ENCODE measurements around the gene QRICH2.

The QRICH2 gene

DNA sequence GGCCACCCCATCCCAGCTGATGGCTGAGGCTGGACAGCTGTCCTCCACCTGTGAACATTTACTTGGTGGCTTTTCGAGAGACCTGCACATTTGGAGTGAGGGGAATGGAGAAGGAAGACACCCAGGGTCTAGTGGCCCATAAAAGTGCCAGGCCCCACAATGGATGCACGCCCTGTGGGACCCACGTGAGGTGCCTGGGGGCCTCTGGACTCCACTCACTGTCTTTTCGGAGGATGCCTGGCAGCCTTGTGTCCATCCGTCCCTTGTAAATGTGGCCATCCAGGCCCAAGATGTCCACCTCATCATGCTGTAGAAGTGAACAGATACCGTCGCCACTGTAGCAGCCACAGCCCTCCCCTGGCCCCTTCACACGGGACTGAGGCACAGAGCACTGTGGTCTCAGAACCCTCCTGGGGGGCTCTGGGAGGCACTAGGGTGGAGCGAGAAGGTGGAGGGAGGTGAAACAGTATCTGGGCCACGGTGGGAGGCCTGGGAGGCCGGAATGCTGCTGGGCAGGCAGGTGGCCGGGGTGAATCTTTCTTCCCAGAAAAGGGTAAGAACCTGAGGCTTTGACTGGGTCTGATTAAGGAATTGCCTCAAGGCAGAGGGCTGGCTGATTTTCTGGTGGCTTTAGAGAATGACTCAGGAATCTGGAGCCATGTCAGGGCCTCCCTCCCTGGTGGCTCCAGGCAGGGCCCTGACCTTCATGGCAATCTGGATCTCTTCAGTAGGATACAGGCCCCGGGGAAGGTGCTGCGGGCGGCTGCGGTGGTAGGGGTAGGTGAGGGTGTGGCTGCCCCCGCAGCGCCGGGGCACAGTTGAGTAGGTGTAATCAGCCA, 31.4 kb downstream of the QRICH2 start:
- Histone ChIP-seq H3K4me1 (ENCODE audit: control insufficient read depth in 1 of 2, insufficient read depth in 2 of 2, low read length in 2 of 2) (peaks cover 23 to 36% of the 10 kb centered on the region in 2 experiments), H2BK120ac (ENCODE audit: insufficient read depth, low read length, poor library complexity) (peak overlapping the region; percentile 79), H4K8ac (ENCODE audit: low read depth, low read length) (peak overlapping the region; percentile 27), H3K27me3 (ENCODE audit: insufficient read depth, low read length) (no peaks in the 10 kb centered on the region), H3K4me3 (ENCODE audit: low read depth, low read length) (no peak overlapping the region), H3K14ac (ENCODE audit: low read length) (peak overlapping the region; percentile 58), H3K4ac (ENCODE audit: low read depth, low read length) (peak overlapping the region; percentile 7), H3K18ac (ENCODE audit: low read length) (peak overlapping the region; percentile 67), H2AFZ (ENCODE audit: insufficient read depth, low read length, poor library complexity) (no peak overlapping the region), H3K23ac (ENCODE audit: low read length) (no peak overlapping the region), H2BK12ac (ENCODE audit: low read length) (peak overlapping the region; percentile 4), H3K27ac (ENCODE audit: low read depth, low read length) (peak overlapping the region; percentile 81), H2BK5ac (ENCODE audit: low read depth, low read length, poor library complexity) (peak overlapping the region; percentile 76), H3K9ac (ENCODE audit: low read length) (no peak overlapping the region), H3K36me3 (ENCODE audit: control insufficient read depth in 1 of 2, insufficient read depth in 2 of 2, low read length in 2 of 2) (no peaks in the 10 kb centered on the region), H3K9me3 (ENCODE audit: insufficient read depth, low read depth, low read length) (no peaks in the 10 kb centered on the region), H4K12ac (ENCODE audit: low read depth, low read length) (peak overlapping the region; percentile 2), H4K91ac (ENCODE audit: low read depth, low read length) (peak overlapping the region; percentile 81), H3K79me1 (ENCODE audit: low read length) (peaks cover 19% of the 10 kb centered on the region), H3K4me2 (ENCODE audit: low read length) (no peak overlapping the region), H3K79me2 (ENCODE audit: control insufficient read depth, insufficient read depth, low read length, poor library complexity) (no peaks in the 10 kb centered on the region), H2AK5ac (ENCODE audit: low read length) (peak overlapping the region; percentile 8)
- no CpG with 5 or more reads among the region's 19 CpGs for WGBS (ENCODE audit: extremely low coverage, insufficient coverage, insufficient read length)
- peak; percentile 97 to 99 for DNase-seq

DNA sequence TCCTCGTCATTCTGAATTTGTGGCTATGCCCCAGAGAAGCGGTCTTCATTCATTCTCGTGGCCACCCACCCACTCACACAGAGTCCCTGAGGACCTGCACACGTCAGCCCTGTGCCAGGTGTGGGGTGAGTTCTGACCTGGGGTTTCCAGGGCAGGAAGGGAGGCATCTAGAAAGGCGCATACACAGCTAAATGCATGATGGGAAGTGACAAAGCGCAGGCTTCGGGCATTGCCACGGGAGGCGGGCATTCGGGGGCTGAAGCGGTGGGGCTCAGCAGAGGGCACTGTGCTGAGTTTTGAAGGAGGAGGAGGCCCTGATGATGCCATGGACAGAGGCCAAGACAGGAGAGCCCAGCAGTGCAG, 32.0 kb downstream of the QRICH2 start:
- Histone ChIP-seq H3K4me3 (ENCODE audit: low read depth, low read length) (no peak overlapping the region), H4K91ac (ENCODE audit: low read depth, low read length) (peak overlapping the region; percentile 81), H3K4me2 (ENCODE audit: low read length) (no peak overlapping the region), H3K4ac (ENCODE audit: low read depth, low read length) (peak overlapping the region; percentile 16), H3K23ac (ENCODE audit: low read length) (no peak overlapping the region), H2BK5ac (ENCODE audit: low read depth, low read length, poor library complexity) (peak overlapping the region; percentile 76), H3K18ac (ENCODE audit: low read length) (peak overlapping the region; percentile 50), H3K9me3 (ENCODE audit: insufficient read depth, low read depth, low read length) (no peaks in the 10 kb centered on the region), H3K79me1 (ENCODE audit: low read length) (peaks cover 19% of the 10 kb centered on the region), H3K9ac (ENCODE audit: low read length) (no peak overlapping the region), H2BK12ac (ENCODE audit: low read length) (peak overlapping the region; percentile 4), H4K8ac (ENCODE audit: low read depth, low read length) (peak overlapping the region; percentile 32), H4K12ac (ENCODE audit: low read depth, low read length) (no peak overlapping the region), H2BK120ac (ENCODE audit: insufficient read depth, low read length, poor library complexity) (peak overlapping the region; percentile 79), H3K36me3 (ENCODE audit: control insufficient read depth in 1 of 2, insufficient read depth in 2 of 2, low read length in 2 of 2) (peaks cover 0 to 3% of the 10 kb centered on the region in 2 experiments), H2AFZ (ENCODE audit: insufficient read depth, low read length, poor library complexity) (no peak overlapping the region), H3K14ac (ENCODE audit: low read length) (peak overlapping the region; percentile 16), H3K79me2 (ENCODE audit: control insufficient read depth, insufficient read depth, low read length, poor library complexity) (no peaks in the 10 kb centered on the region), H3K4me1 (ENCODE audit: control insufficient read depth in 1 of 2, insufficient read depth in 2 of 2, low read length in 2 of 2) (peaks cover 23 to 37% of the 10 kb centered on the region in 2 experiments), H2AK5ac (ENCODE audit: low read length) (peak overlapping the region; percentile 85), H3K27ac (ENCODE audit: low read depth, low read length) (peak overlapping the region; percentile 81), H3K27me3 (ENCODE audit: insufficient read depth, low read length) (no peaks in the 10 kb centered on the region)
- DNase-seq, result no peak
- no CpG with 5 or more reads among the region's 11 CpGs for WGBS (ENCODE audit: extremely low coverage, insufficient coverage, insufficient read length)

DNA sequence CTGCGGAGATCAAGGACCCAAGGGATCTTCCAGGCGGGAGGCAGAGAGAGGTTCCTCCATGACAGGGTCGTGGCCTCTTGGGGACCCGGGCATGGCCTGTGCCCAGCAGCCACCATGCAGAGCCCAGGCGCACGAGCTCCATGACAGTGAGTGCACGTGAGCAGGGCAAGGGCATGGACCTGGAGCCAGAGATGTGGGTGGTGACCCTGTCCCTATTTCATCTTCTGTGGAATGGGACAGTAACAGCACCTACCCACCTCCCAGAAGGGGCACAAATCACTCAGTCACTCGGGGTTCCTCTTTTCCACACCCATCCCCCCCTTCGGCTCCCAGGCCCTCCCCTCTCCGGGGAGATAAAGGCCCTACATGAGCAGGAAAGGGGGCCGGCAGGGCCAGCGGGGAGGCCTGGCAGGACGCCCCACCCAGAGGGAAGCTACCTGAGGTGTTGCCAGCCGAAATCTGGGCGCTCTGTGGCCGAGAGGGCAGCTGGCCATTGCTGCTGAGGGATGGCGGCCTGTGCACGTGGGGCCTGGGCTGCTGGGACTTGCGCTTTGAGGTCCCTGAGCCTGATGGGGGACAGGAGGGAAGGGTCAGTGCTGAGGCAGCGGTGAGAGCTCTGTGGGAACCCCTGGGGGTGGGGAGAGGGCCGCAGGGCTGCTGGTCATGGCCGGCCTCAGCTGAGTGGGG, 32.6 kb downstream of the QRICH2 start:
- Histone ChIP-seq H3K27me3 (ENCODE audit: insufficient read depth, low read length) (no peaks in the 10 kb centered on the region), H3K18ac (ENCODE audit: low read length) (peak overlapping the region; percentile 50), H2AK5ac (ENCODE audit: low read length) (peak overlapping the region; percentile 85), H3K36me3 (ENCODE audit: control insufficient read depth in 1 of 2, insufficient read depth in 2 of 2, low read length in 2 of 2) (peaks cover 4 to 7% of the 10 kb centered on the region in 2 experiments), H4K8ac (ENCODE audit: low read depth, low read length) (peak overlapping the region; percentile 32), H3K4me3 (ENCODE audit: low read depth, low read length) (no peak overlapping the region), H3K23ac (ENCODE audit: low read length) (no peak overlapping the region), H3K4me2 (ENCODE audit: low read length) (no peak overlapping the region), H3K79me1 (ENCODE audit: low read length) (peaks cover 19% of the 10 kb centered on the region), H3K79me2 (ENCODE audit: control insufficient read depth, insufficient read depth, low read length, poor library complexity) (no peaks in the 10 kb centered on the region), H3K4me1 (ENCODE audit: control insufficient read depth in 1 of 2, insufficient read depth in 2 of 2, low read length in 2 of 2) (peaks cover 23 to 40% of the 10 kb centered on the region in 2 experiments), H4K12ac (ENCODE audit: low read depth, low read length) (no peak overlapping the region), H2AFZ (ENCODE audit: insufficient read depth, low read length, poor library complexity) (no peak overlapping the region), H2BK120ac (ENCODE audit: insufficient read depth, low read length, poor library complexity) (peak overlapping the region; percentile 79), H3K4ac (ENCODE audit: low read depth, low read length) (peak overlapping the region; percentile 16), H3K14ac (ENCODE audit: low read length) (peak overlapping the region; percentile 69), H2BK5ac (ENCODE audit: low read depth, low read length, poor library complexity) (peak overlapping the region; percentile 25), H3K27ac (ENCODE audit: low read depth, low read length) (no peak overlapping the region), H3K9me3 (ENCODE audit: insufficient read depth, low read depth, low read length) (no peaks in the 10 kb centered on the region), H2BK12ac (ENCODE audit: low read length) (peak overlapping the region; percentile 4), H4K91ac (ENCODE audit: low read depth, low read length) (peak overlapping the region; percentile 81), H3K9ac (ENCODE audit: low read length) (no peak overlapping the region)
- no peak for DNase-seq
- WGBS (ENCODE audit: extremely low coverage, insufficient coverage, insufficient read length), result no CpG with 5 or more reads among the region's 22 CpGs

DNA sequence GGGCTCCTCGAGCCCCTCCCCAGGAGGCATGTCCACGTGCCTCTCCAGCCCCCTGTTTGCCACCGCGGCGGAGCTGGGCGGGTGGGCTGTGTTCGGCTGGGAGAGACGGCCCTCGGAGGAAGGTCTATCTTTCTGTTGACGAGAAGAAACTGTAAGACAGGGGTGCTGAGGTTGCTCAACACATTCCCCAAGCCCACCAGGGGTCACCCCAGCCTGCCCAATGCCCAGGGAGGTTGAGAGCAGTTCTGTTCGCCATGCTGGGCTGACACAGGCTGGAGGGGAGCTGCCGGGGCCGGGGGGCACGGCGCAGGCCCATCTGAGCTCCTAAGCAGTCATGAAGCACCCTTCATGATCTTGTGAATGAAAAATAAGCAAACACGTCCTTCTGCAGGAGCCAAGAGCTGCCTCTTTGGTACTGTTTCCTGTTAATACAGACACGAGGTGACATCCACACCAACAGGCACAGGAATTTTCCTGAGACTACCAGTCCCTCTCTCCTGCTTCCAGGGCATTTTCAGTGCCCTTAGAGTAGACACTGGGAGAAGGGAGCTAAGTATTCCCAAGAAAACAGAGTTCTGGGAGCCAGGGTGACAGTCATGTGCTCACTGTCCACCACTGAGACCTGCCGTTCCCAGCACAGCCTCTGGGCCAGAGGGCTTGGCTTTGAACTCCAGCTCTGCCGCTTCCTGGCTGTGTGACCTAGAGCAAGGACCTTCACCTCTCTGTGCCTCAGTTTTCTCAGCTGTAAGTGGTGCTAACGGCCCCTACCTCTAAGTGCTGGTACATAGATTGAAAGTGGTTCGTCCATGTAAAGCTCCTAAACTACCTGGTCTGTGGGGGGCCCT, 33.7 kb downstream of the QRICH2 start:
- H3K9ac ChIP-seq (ENCODE audit: low read length), result no peak overlapping the region
- H4K12ac ChIP-seq (ENCODE audit: low read depth, low read length), result no peak overlapping the region
- H3K36me3 ChIP-seq (ENCODE audit: control insufficient read depth in 1 of 2, insufficient read depth in 2 of 2, low read length in 2 of 2), result peaks cover 12 to 14% of the 10 kb centered on the region in 2 experiments
- no peak overlapping the region for H3K18ac ChIP-seq (ENCODE audit: low read length)
- peaks cover 23 to 44% of the 10 kb centered on the region in 2 experiments for H3K4me1 ChIP-seq (ENCODE audit: control insufficient read depth in 1 of 2, insufficient read depth in 2 of 2, low read length in 2 of 2)
- H2BK5ac ChIP-seq (ENCODE audit: low read depth, low read length, poor library complexity), result no peak overlapping the region
- peaks cover 19% of the 10 kb centered on the region for H3K79me1 ChIP-seq (ENCODE audit: low read length)
- H2AFZ ChIP-seq (ENCODE audit: insufficient read depth, low read length, poor library complexity), result no peak overlapping the region
- no peaks in the 10 kb centered on the region for H3K9me3 ChIP-seq (ENCODE audit: insufficient read depth, low read depth, low read length)
- no peak overlapping the region for H3K23ac ChIP-seq (ENCODE audit: low read length)
- H4K91ac ChIP-seq (ENCODE audit: low read depth, low read length), result no peak overlapping the region
- DNase-seq, result peak in 1 of 2 donors; percentile 34
- no peak overlapping the region for H3K4me2 ChIP-seq (ENCODE audit: low read length)
- no peaks in the 10 kb centered on the region for H3K79me2 ChIP-seq (ENCODE audit: control insufficient read depth, insufficient read depth, low read length, poor library complexity)
- H3K27ac ChIP-seq (ENCODE audit: low read depth, low read length), result no peak overlapping the region
- no peak overlapping the region for H2BK120ac ChIP-seq (ENCODE audit: insufficient read depth, low read length, poor library complexity)
- H2AK5ac ChIP-seq (ENCODE audit: low read length), result peak overlapping the region; percentile 17
- H3K4me3 ChIP-seq (ENCODE audit: low read depth, low read length), result no peak overlapping the region
- H2BK12ac ChIP-seq (ENCODE audit: low read length), result no peak overlapping the region
- H3K27me3 ChIP-seq (ENCODE audit: insufficient read depth, low read length), result no peaks in the 10 kb centered on the region
- no peak overlapping the region for H3K14ac ChIP-seq (ENCODE audit: low read length)
- H3K4ac ChIP-seq (ENCODE audit: low read depth, low read length), result no peak overlapping the region
- no CpG with 5 or more reads among the region's 21 CpGs for WGBS (ENCODE audit: extremely low coverage, insufficient coverage, insufficient read length)
- no peak overlapping the region for H4K8ac ChIP-seq (ENCODE audit: low read depth, low read length)

Data from trophoblast cell (in vitro differentiated cells and primary cell).